ENCODE data around the gene APOF. TPM values are rescaled to one million over a fixed set of nuclear protein-coding genes. Genes with fewer than 3 reads are reported as not detected.
"Not testable (repeated sequence)": the region's sequence is repeated elsewhere in the genome, so short reads cannot be mapped to it uniquely, and the experiment has no call there.

Gene APOF
- total and polyA plus RNA-seq, 2 experiments from 2014 or later, result not detected

GRCh38 chr12:56337753-56338251 is 24.9 kb downstream of the APOF start (continued):
- TF ChIP-seq ZNF331 (CRISPR knock-in tag; IDR thresholded peaks at IDR 0.05; ENCODE audit: low read depth) (no peak), STAT1 (IDR thresholded peaks at IDR 0.05; ENCODE audit: unreplicated experiment) (no peak), EZH2phosphoT487 (IDR thresholded peaks at IDR 0.05; ENCODE audit: unreplicated experiment) (no peak)
- TF ChIP-seq, protein P1, sequence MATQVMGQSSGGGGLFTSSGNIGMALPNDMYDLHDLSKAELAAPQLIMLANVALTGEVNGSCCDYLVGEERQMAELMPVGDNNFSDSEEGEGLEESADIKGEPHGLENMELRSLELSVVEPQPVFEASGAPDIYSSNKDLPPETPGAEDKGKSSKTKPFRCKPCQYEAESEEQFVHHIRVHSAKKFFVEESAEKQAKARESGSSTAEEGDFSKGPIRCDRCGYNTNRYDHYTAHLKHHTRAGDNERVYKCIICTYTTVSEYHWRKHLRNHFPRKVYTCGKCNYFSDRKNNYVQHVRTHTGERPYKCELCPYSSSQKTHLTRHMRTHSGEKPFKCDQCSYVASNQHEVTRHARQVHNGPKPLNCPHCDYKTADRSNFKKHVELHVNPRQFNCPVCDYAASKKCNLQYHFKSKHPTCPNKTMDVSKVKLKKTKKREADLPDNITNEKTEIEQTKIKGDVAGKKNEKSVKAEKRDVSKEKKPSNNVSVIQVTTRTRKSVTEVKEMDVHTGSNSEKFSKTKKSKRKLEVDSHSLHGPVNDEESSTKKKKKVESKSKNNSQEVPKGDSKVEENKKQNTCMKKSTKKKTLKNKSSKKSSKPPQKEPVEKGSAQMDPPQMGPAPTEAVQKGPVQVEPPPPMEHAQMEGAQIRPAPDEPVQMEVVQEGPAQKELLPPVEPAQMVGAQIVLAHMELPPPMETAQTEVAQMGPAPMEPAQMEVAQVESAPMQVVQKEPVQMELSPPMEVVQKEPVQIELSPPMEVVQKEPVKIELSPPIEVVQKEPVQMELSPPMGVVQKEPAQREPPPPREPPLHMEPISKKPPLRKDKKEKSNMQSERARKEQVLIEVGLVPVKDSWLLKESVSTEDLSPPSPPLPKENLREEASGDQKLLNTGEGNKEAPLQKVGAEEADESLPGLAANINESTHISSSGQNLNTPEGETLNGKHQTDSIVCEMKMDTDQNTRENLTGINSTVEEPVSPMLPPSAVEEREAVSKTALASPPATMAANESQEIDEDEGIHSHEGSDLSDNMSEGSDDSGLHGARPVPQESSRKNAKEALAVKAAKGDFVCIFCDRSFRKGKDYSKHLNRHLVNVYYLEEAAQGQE (IDR thresholded peaks at IDR 0.05; ENCODE audit: unreplicated experiment), result no peak

DNA sequence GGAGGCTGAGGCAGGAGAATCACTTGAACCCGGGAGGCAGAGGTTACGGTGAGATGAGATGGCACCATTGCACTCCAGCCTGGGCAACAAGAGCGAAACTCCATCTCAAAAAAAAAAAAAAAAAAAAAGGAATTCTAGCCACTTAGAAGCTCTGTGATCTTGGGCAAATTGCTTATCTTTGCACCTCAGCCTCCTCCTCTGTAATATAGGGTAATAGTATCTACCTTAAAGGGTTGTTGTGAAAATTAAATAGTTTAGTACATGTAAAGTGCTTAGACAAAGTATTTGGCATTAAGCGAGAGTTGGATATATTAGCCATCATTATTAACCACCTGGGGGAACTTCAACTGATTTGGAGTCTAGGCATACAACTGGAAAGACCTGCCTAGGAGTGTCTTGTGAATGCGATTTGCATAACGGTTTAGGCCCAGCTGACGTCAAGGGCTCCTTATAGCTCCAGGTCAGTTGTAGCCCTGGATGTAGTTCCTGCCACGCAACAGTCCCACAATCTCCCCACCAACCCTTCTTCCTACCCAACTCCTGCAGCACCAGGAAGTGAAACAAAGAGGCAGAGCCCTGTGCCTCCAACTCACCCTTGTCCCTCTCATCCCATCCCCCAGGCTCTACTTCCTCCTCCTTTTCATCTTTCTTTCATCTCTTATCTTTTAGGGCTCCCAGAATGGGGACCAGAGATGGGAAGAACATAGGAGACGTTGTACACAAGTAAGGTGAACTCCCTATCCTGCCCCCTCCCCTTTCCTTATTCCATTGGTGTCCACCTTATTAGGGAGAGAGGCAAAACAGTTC is 26.1 kb downstream of the APOF start:
- Histone ChIP-seq H3K4me2 (no peak overlapping the region), H3K4me1 (ENCODE audit: insufficient read depth) (peaks cover 33% of the 10 kb centered on the region), H3K27ac (ENCODE audit: low read depth) (no peak overlapping the region; the same call in 1 of the 2 replicates), H3K9me2 (ENCODE audit: insufficient read depth) (peaks cover 19% of the 10 kb centered on the region), H3K79me2 (replicated peaks; ENCODE audit: insufficient read depth) (peaks cover 5% of the 10 kb centered on the region; the same call in 1 of the 2 replicates), H3K4me3 (no peak overlapping the region), H2AFZ (no peak overlapping the region), H4K20me1 (replicated peaks; ENCODE audit: insufficient read depth) (no peaks in the 10 kb centered on the region), H3K36me3 (ENCODE audit: insufficient read depth) (no peaks in the 10 kb centered on the region), H3K27me3 (ENCODE audit: insufficient read depth) (no peaks in the 10 kb centered on the region), H3F3A (replicated peaks; ENCODE audit: low read depth) (peaks cover 22% of the 10 kb centered on the region; the same call in 1 of the 2 replicates)
- H3K36me3 Mint-ChIP-seq (ENCODE audit: low read depth), result no peaks in the 10 kb centered on the region
- peak overlapping the region; percentile 33; the same call in 1 of the 2 replicates for H3K27ac Mint-ChIP-seq
- peaks cover 42% of the 10 kb centered on the region for H3K4me1 Mint-ChIP-seq
- no peak overlapping the region for H3K4me3 Mint-ChIP-seq
- H3K9me3 Mint-ChIP-seq, result no peaks in the 10 kb centered on the region
- ATAC-seq (no peak), DNase-seq (ENCODE audit: low spot score) (peak; percentile 8)
- peaks cover 12% of the 10 kb centered on the region for H3K27me3 Mint-ChIP-seq (ENCODE audit: insufficient read depth, low read depth, poor library complexity)
- no peak for TF ChIP-seq EZH2phosphoT487 (IDR thresholded peaks at IDR 0.05; ENCODE audit: unreplicated experiment)
- TF ChIP-seq, protein P2, sequence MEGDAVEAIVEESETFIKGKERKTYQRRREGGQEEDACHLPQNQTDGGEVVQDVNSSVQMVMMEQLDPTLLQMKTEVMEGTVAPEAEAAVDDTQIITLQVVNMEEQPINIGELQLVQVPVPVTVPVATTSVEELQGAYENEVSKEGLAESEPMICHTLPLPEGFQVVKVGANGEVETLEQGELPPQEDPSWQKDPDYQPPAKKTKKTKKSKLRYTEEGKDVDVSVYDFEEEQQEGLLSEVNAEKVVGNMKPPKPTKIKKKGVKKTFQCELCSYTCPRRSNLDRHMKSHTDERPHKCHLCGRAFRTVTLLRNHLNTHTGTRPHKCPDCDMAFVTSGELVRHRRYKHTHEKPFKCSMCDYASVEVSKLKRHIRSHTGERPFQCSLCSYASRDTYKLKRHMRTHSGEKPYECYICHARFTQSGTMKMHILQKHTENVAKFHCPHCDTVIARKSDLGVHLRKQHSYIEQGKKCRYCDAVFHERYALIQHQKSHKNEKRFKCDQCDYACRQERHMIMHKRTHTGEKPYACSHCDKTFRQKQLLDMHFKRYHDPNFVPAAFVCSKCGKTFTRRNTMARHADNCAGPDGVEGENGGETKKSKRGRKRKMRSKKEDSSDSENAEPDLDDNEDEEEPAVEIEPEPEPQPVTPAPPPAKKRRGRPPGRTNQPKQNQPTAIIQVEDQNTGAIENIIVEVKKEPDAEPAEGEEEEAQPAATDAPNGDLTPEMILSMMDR (conservative IDR thresholded peaks at IDR 0.05; ENCODE audit: low read depth in 2 of 2), result no peak
- no peak for TF ChIP-seq JUNB (IDR thresholded peaks at IDR 0.05; ENCODE audit: unreplicated experiment)
- no peak for TF ChIP-seq POLR2AphosphoS5 (IDR thresholded peaks at IDR 0.05; ENCODE audit: low read depth)
- TF ChIP-seq CREB1 (CRISPR knock-in tag; IDR thresholded peaks at IDR 0.05; ENCODE audit: low read depth), result no peak
- no peak for TF ChIP-seq NANOG (IDR thresholded peaks at IDR 0.05; ENCODE audit: borderline replicate concordance)
- no peak for TF ChIP-seq ZNF114 (CRISPR knock-in tag; IDR thresholded peaks at IDR 0.05)

DNA sequence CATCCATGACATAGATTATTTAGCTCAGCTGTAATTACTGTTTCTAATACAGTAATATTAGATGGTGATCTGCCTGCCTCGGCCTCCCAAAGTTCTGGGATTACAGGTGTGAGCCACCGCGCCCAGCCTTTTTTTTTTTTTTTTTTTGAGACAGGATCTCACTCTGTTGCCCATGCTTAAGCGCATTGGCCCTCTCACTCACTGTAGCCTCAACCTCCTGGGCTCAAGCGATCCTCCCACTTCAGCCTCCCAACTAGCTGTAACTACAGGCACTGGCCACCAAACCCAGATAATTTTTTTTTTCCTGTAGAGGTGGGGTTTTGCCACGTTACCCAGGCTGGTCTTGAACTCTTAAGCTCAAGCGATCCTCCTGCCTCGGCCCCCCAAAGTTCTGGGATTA is 27.1 kb downstream of the APOF start:
- not testable (repeated sequence) for H3K4me3 Mint-ChIP-seq; H2AFZ ChIP-seq; ATAC-seq; H3K27ac Mint-ChIP-seq; H4K20me1 ChIP-seq (replicated peaks; ENCODE audit: insufficient read depth); H3K4me3 ChIP-seq; H3K27ac ChIP-seq (ENCODE audit: low read depth); H3K4me2 ChIP-seq; H3K36me3 ChIP-seq (ENCODE audit: insufficient read depth); H3K79me2 ChIP-seq (replicated peaks; ENCODE audit: insufficient read depth); DNase-seq (ENCODE audit: low spot score); H3K36me3 Mint-ChIP-seq (ENCODE audit: low read depth); H3K27me3 ChIP-seq (ENCODE audit: insufficient read depth); H3K9me3 Mint-ChIP-seq
- Mint-ChIP-seq H3K27me3 (ENCODE audit: insufficient read depth, low read depth, poor library complexity) (peaks cover 12% of the 10 kb centered on the region), H3K4me1 (peaks cover 42% of the 10 kb centered on the region)
- Histone ChIP-seq H3K4me1 (ENCODE audit: insufficient read depth) (peaks cover 33% of the 10 kb centered on the region), H3F3A (replicated peaks; ENCODE audit: low read depth) (peaks cover 22% of the 10 kb centered on the region; the same call in 1 of the 2 replicates), H3K9me2 (ENCODE audit: insufficient read depth) (peaks cover 19% of the 10 kb centered on the region)

All from GM23338 (cell line).